NCI-H1436 treated with DMSO at 0.1 percent for 48 hours (cell line): ENCODE results near the gene CNTNAP4.

Source experiments
- DNase-seq: peaks from one replicate; lab custom pipeline; 2025; lab: John Stamatoyannopoulos, UW

The CNTNAP4 gene

DNA sequence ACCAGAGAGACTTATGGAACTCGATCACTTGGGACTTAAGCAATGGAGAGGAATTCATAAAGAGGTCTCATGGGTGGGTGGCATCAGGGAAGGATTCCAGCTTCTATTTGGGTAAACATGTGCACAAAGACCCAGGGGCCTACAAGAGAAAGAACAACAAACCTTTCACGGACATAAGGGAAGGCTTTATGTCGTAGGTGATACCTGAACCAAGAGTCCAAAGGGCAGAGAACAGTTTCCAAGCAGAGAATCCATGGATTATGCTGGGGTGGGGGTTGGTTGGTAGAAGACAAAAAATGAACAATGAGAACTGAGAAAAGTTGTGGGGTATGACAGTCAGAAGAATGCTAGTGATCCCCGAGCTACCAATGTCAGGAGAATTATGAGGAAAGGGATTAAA, 119.8 kb downstream of the CNTNAP4 start:
- no peak for DNase-seq

DNA sequence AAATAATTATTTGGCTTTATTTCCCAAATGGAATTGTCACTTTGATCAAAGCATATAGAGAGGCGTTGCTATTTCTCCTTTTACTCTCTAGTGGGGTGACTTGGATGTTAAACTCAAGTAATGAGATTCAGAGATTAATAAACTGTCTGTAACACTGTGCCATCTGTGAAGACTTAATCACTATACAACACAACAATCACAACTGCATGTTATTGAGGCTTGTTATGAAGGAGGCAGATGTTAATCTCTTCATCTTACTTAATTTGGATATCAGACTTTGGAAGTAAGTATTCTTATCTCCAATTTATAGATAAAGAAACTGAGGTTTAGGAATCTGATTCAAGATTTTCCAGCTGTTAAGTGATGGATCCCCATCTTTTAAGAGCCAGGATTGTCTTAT, 132.5 kb downstream of the CNTNAP4 start:
- DNase-seq, result no peak

DNA sequence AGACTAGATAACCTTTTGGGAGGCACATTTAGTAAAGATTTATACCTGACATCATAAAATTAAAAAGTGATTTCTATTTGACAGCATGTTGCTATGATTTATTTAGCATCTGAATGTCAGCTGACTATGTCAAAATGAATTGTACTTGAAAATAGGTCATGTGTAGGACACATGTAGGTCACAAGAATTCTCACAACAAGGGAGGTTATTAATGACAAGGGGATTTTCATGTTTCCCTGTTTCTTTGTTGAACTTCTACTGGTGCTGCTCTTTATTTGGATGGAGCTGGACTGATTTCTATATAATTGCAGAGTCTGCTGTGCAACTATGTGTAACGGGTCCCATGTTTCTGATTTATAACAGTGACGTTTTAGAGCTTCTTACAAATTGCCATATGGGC, 144.4 kb downstream of the CNTNAP4 start:
- DNase-seq, result no peak

DNA sequence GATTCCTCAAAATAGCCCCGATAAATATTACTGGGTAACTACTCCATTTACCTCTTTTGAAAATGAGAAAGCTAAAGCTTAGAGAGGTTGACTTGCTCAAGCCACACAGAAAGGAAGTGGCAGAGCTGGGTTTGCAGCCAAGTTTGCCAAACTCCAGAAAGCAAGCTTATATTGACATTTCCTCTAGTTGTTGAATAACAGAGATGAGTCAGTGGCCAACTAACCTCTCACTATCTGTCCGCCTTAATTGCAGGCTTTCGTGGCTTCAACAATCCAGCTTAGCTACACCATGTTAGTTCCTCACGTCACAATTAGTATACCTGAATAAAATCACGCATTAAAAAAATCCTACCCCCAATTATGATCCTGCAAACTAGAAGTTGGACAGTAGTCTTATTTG, 151.7 kb downstream of the CNTNAP4 start:
- no peak for DNase-seq

DNA sequence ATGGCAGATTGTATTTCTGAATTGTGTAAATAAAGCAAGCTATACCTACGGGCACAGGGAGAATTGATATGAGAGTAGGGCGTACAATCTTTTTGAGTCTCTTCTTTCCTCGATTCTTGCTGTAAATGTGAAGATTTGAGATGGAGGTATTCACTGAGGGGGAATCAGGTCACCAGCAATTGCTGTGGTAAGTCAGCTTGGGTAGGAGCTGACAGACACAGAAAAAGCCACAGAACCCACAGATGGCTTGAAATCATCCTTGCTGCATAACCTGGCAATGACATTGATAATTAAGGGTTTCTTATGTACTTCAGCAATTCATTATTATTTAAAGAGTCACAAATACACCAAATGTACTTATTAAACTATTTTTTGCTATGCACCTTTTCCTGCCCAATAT, 164.2 kb downstream of the CNTNAP4 start:
- no peak for DNase-seq

DNA sequence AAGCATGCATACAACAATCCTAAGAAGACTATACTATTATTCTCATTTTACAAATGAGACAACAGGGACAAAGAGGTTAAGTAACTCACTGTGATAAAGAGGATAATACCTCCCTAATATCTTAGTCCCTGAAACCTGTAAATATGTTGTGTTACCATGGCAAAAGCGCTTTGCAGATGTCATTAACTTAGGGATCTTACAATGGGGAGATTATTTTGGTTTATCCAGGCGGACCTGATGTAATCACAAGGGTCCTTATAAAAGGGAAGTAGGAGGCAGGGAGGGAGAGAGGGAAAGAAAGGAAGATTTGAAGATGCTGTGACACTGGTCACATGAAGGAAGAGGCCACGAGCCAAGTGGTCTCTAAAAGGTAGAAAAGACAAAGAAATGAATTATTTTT, 164.7 kb downstream of the CNTNAP4 start:
- no peak for DNase-seq

DNA sequence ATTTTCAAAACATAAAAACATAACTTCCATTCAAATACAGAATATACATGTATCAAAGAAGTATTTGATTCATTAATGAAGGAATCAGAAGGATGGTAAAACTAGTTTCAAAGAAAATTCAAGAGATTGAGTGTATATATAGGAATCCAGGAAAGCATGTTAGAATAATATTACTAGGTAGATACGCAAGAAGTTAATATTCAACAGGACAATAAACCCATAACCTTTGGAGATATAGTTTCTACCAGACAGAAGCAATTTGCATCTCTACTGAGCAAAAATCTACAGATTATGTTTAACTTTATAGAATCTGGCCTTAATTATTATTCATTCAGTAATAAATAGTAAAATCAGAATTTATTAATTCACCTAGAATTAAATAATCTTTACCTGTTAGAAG, 166.8 kb downstream of the CNTNAP4 start:
- DNase-seq, result no peak

DNA sequence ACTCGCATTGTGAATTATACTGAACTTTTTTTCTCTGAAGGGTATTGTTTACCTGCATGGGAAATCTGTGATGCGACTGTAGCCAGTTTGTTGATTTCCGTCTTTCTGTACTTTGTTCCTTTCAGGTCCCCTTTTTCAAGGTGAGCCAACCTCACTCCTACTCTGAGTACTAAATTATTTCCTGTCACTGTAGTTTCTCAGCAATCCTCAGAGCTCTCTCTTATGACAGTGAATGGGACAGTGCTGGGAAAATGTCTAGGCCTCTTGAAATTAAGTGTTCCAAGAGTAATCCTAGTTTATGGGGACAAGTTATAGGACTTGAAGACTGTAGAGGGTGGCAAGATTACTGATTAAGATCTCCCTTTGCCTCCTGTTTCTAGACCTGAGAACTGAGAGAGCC, 167.6 kb downstream of the CNTNAP4 start:
- DNase-seq, result no peak

DNA sequence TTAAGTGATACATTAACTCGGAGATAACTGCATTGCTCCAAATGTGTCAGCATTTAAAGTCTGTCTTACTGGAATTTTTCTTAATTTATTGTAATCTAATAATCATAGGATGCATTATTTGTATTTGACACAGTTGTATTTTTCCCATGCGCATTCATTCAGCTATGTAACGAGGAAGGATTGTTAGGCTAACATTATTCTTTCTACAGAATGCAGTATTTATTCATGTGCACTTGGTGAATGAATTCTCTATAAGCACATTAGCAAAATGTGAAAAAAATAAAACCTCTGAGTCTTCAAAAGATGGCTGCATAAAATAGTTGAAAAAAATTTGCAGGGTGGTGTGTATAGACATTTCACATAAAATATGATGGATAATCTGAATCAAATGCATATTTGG, 168.6 kb downstream of the CNTNAP4 start:
- no peak for DNase-seq

DNA sequence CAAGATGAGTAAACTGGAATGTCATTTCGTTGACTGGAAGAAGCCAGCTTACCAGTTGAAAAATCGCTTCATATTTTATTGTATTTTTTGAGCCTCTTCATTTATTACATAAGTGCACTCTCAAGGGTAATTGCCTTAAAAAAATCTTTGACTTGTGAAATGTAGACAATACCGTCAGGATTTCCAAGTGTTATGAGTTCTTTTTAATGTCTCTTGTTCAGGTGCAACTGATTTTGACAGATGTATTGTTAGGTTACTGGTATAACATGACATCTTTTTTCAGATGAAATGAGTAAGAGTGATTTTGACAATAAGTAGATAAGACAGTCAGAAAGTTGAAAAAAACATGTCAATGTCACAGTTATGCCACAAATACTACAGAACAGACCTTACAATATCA, 169.1 kb downstream of the CNTNAP4 start:
- DNase-seq, result no peak

DNA sequence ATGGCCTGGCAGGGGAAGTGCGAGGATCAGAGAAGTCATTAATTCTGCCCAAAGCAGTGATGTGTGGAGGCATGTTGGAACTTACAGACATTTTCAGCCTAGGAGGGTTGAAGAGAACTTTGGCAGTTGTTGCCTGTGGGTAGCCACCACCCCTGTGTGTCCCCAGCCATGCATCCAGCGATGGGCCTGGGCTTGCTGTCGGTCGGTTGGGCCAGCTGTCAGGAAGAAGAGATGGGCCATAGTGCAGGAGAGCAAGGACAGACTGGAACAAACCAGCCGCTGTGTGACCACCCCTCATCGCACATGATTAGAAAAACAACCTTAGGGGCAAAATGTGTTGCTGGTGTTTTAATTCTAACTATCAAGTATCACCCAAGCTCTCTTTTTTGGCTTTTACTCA, 173.7 kb downstream of the CNTNAP4 start:
- DNase-seq, result no peak

DNA sequence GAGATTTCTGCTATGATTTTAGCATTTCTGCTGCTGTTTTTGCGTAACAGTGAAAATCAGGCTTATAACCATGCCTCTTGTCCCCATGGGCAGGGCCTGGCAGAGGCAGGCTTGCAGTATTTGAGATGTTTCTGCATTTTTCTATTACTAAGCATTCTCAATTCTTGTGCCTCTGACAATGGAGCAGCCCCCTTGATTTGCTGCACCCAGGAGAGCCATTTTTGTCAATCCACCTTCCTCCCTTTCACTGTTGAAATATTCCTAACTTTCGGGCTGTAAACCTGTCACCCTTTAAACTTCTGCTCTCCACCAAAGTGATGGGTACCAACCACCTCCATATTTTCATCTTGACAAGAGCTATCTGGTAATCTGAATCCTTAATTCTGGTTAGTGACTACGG, 178.1 kb downstream of the CNTNAP4 start:
- DNase-seq, result no peak

DNA sequence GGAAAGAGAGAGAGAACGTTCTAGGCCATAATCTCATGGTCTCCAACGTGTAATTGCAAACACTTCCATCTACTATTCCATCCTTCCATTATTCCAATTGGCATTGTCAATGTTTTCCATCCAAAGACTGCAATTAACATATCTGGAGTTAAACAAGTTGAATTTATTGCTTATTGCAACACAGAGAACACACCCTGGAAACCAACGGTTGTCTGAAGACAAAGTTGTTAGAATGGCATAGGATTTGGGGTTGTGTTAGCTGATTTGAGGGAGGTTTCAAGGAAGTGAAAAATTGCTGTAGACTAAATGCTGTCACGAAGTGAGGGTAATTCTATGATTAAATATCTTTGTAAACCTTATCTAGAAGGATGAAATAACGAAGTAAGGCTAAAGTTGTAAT, 178.8 kb downstream of the CNTNAP4 start:
- DNase-seq, result no peak

DNA sequence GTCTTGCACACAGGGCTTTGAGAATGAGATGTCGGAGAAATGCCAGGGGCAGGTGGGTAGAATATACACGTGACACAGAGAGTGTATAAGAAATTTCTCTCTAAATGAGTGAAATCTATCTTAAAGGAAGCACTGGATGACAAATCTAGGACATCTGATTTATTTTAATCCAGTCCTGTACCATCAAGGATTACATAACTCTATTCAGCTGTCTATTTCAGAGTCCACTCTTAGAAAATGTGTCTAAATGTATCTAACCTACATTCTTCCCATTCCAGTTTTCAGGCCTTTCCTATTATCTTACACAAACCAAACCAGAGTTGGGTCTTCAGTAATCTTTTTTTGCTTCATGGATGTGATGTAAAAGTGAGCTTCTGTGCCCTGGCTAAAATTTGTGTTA, 181.9 kb downstream of the CNTNAP4 start:
- DNase-seq, result no peak

DNA sequence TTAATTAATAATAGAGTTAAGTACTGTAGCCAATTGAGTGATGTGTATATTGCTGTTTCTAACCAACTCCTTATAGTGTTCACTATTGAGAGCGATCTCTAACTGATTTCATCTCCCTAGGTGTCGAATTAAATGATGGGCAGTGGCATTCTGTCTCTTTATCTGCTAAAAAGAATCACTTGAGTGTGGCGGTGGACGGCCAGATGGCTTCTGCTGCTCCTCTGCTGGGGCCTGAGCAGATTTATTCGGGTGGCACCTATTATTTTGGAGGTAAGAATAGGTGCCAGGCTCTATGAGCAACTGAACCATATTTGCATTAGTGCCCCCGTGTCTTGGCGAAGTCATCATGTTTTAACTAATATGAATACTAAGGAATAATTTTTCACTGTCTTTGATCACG, 184.6 kb downstream of the CNTNAP4 start:
- DNase-seq, result no peak

DNA sequence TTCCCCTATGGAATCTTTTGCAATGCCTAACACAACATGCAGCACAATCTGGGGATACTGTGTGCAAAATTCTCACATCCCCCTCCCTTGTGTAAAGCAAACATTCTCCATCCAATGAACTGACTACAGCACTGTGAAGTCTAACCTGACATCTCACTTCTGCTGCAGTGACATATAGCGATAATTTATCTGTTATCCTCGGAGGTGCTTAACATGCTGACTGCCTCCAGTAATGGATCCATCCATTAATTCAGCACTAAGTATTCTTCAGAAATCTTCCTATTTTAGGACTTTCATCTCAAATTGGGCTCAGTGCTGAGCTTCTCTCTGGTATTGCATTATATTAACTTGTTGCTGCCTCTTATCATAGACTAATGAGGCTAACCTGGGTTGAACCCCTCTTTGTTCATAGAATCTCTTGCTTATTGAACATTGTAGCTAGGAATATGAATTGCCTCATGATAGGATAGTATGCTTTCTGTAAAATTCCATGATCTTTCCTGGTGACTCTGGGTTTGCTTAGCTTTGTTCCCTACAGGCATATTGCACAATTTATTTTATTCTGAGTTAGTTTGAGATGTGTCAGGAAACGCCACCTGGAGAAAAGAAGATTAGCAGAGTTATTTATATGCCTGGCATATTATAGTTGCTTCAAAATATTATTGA, 187.9 kb downstream of the CNTNAP4 start:
- DNase-seq, result no peak

DNA sequence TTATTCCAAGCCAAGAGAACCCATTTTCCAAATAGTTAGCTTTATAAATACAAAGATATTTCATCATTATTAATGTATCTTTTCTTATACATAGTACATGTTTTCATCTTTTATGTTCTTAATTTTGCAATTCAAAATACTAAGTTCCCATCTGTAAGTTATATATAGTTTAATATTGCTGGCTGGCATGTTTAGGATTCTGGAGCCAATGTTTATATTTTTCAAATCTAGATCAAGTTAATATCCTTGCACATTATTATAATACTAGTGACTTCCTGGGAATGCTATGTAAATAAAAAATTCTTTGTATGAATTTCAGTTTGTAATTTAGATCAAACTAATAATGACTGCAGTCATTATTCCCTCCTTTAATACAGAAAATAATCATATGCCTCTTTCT, 189.7 kb downstream of the CNTNAP4 start:
- no peak for DNase-seq

DNA sequence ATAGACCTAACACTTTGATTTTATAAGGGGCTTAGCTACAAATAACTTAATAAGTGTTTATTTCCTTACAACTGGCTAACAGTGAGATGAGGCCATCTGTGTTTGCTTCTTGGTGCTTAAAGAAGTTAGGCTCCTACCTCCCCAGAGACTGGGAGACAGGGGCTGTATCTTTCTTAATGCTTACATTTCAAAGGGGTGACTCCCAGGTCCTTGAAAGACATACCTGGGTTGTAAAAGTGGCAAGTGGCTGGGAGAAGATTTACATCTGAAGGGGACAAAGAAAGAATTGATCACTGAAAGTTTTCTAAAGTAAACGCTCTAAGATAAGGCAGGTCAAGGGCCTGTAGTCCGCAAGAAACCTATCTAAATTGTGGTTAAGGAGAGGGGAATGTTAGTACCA, 196.8 kb downstream of the CNTNAP4 start:
- no peak for DNase-seq

DNA sequence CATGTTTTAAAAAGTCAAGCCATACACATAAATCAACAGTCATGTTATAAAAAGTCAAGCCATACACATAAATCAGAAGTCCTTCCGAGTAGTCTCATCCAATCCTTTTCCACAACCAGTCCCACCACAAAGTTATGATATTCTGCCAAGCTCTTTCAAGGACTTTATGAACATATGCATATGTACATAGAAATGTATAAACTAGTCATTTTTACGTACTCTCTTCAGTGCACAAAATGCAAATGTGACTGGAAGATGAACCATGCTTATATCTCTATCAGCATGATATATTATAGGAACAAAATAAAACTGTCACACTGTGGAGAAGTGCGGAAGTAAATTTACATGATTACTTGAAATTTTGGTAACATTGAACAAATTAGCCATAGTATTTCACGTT, 200.9 kb downstream of the CNTNAP4 start:
- no peak for DNase-seq

DNA sequence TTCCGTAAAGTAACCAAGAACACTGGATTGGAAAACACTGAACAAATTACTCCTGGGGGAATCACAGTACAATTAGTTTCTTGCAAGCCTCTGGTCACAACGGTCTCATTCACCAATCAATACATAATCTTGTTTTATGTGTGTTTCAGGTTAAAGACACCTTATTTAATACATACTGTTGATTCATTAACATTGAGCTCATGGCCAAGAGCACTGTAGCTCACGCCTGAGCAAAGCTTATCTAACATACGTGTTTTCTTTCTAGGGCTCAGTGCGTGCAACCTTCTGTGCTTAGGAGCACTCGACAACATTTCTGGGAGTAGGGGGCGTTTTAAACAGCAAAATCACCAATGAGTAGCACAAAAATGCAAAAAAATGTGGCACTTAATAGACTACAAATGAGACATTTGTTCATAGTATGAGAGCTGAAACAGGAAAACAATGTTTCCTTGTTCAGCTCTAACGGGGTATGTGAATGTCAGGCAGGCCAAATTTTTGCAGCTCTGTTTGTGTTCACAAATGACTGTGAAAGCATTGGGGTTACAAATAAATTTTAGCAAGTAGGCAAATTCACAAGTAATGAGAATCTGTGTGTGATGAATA, 206.2 kb downstream of the CNTNAP4 start:
- no peak for DNase-seq

DNA sequence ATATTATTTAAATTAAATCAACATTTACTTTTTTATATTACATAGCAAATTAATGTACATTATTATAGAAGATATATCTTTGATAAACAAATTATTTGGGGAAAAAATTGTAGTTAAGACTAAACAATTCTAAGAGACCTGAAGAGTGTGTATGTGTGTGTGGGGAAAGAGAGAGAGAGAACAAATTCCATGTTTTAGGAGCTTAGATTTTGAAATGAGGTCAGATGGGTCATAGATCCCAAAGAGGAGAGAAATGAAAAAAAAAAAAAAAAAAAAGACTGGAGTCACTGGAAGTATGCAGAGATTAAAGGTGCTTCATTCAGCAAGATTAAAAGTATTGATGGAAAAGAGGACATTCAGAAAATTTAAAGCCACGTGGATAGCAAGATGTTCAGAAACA, 206.8 kb downstream of the CNTNAP4 start:
- DNase-seq, result no peak

DNA sequence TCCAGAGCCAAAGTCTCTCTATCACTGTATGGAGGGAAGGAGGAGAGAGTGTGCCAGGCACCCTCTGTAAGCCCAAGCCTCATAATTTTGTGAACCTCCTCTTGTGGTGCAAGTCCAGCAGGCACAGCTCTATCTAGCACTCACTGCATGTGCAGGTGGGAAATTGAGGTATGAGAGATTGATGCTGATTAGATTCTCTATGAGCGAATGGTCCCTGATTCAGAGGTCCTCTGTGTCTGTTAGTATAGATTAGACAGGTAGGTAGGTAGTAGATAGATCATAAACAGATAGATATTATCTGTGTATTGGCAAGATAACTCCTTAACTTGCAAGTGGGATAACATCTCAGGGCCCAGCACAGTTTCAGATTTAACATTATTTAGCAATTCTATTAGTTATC, 209.5 kb downstream of the CNTNAP4 start:
- no peak for DNase-seq

DNA sequence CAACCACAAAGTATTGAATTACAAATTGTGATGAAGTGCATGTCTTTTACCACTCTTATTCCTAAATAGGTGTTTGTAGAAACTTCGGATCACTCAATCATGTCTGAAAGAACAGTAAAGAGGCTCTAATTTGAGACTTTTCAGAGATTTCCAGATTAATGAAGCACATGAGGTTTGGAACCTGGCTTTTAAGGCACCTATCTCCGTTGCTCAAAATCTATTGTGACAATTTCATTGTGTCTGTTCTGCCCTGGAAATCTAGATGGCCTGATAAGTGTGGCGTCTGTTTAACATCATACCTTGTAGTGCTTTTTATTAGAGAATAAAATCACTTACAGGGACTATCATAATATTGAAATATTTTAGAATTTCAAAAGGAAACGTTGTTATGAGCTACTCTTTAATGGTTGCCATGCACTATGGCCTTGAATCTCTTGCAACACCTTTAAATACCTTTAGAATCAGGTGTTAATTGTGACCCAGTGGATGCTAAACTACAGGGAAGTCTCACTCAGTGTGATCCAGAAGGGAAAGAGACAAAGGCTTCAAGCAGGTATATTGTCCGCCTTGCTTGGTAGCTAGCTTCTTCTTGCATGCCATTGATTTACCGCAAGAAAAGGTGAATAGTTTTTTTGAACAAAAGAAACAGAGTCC, 210.3 kb downstream of the CNTNAP4 start:
- DNase-seq, result no peak

DNA sequence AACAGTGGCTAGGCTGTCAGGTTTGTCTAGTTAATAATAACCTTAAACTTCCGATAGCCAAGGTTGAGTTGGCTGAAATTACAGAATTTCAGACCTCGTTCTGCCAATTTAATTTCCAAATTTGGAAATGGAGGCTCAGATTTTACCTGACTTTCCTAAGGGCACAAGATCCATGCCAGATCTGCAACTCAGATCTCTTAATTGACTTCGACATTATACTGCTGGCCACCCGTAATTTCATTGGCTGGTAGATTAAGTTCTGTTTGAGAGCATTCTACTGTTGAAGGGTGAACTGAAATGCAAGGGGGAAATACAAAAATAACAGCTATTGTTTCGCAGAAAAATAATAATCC, 210.8 kb downstream of the CNTNAP4 start:
- no peak for DNase-seq
